SH-SY5Y (cell line): ENCODE measurements around the gene TAF13.

Source experiments
- GATA2 ChIP-seq: IDR thresholded peaks from 2 replicates; pipeline ENCODE4 v1.6.1; 2011; ENCODE audit warnings: mild to moderate bottlenecking, low read depth, low read length
- GATA3 ChIP-seq: IDR thresholded peaks from 2 replicates; pipeline ENCODE4 v1.6.1; 2011; ENCODE audit warnings: low read depth, mild to moderate bottlenecking, low read length, moderate library complexity

- TF ChIP-seq GATA2 (no peak), GATA3 (no peak)
Measured at GRCh38 chr1:109050228-109050995, 25.4 kb downstream of the TAF13 start.
